GM18498 (cell line): ENCODE measurements around the gene IQCF2.
"Not testable (repeated sequence)": the region's sequence is repeated elsewhere in the genome, so short reads cannot be mapped to it uniquely, and the experiment has no call there.

Source experiments
- ATAC-seq: cut with Tn5 transposase; IDR thresholded peaks from one replicate; pipeline ENCODE4 v1.9.1; 2021; ENCODE audit warnings: mild to moderate bottlenecking, moderate library complexity; ENCODE audit not compliant: unreplicated experiment

The IQCF2 gene

DNA sequence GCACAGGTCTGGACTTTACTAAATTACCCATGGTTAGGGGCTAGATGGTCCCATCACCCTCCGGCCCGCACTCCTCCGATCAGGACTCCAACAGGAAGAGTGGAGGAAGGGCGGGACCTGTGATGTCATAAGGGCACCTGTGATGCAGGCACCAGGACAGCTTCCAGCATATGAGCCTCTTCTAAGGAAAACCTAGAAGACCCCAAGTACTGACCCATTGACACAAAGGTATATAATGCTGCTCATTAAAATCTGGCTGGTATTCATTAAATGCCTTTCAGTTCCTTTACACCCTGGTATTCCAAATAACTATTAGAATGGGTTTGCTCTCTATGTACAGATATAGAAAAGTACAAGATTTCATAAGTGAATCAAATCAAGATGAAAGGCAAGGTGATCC is 14.1 kb downstream of the IQCF2 start, which contains the start of gene IQCF5:
Gene IQCF5, minus strand, starts transcription at position 101 of the 400 bp plus-strand sequence. Its CDS starts 70 bp downstream, at position 31.
- ATAC-seq: no peak

DNA sequence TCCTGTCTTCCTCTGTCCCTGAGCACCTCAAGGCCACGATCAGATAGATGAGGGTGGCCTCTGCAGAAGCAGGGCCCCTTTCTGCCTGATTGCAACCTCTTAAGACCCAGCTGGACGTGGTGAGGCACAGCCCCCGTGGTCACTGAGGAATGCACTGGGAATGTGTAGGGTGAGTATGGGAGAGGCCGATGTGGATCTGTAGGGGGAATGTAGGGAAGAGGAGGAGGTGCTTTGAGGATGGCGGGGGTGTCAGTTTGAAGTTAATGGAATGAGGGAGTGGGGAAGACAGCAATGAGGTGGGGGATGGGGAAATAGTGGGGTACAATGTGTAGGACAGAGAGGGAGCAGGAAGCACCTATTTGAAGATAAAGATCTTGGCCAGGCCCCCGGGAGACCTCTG is 14.8 kb downstream of the IQCF2 start:
- ATAC-seq: no peak

DNA sequence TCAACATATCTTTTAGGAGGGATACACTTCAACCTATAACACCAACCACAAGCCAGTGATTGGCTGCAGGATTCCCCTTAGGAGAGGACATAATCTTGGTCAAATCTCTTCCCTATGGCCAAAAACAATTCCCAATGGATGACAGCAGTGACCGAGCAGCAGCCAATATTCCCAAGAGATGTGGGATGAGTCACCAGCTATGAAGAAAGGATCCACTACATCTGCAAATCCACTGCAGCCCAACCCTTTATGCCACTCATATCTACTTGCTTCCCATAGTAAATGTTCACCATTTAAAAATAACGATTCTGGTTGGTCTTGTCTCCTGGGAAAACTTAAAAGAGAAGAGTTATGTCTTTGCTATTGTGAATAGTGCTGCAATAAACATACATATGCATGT is 18.5 kb downstream of the IQCF2 start:
- no peak for ATAC-seq

DNA sequence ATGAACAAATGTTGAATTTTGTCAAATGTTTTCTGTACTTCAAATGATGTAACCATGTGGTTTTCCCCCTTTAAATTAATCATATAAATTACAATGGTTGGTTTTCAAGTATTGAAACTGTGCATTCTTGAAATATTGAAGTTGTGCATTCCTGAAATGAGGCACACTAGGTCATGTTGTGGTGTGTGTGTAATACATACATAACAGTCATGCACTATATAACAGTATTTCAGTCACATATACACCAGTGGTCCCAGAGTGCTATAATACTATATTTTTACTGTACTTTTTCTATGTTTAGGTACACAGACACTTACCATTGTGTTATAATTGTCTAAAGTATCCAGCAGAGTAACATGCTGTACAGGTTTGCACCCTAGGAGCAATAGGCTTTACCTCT is 25.0 kb downstream of the IQCF2 start:
- ATAC-seq: no peak

DNA sequence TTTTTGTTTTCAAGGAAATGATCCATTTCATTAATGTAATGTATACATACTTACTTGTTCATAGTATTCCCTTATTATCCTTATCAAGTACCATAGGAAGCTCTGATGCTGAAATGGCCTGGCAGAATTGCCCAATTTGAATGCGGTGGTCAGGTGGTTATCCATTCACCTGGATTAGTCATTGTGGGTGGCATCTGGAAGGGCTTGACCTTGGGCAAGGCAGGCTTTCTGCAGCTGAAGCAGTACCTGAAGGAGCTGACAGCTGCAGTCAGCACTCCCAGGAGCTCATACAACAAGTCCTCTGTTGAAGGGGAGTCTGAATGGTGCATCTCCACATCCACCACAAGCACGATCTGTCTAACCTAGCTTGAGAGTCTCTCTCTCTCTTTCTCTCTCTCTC is 26.2 kb downstream of the IQCF2 start:
- no peak for ATAC-seq

DNA sequence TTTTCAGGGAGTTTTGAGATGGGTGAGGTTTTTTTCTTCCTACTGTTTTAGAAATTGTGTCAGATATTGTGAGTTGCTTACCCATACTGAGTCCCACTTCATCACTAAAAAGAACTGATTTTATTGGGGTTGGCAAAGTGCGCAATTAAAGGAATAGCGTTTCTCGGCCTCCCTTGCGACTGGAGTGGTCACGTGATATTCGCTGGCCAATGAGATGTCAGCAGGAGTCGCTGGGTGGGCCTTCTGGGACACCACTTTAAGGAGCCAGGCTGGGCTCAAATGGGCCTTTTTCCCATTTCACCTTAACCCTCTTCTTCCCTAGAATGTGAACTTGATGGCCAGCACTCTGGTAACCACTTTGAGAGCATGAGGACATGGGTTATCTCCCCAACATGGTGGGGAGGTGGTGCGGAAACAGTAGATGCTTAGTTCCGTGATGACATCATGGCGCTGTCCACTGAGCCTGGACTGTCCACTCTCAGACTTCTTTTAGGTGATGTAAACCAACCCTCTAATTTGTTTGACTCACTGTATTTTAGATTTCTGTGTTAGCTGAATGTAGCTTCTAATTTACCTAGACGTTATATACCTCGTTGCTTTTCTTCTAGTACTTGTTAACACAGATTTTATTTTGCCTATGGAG is 27.2 kb downstream of the IQCF2 start:
- ATAC-seq: no peak

DNA sequence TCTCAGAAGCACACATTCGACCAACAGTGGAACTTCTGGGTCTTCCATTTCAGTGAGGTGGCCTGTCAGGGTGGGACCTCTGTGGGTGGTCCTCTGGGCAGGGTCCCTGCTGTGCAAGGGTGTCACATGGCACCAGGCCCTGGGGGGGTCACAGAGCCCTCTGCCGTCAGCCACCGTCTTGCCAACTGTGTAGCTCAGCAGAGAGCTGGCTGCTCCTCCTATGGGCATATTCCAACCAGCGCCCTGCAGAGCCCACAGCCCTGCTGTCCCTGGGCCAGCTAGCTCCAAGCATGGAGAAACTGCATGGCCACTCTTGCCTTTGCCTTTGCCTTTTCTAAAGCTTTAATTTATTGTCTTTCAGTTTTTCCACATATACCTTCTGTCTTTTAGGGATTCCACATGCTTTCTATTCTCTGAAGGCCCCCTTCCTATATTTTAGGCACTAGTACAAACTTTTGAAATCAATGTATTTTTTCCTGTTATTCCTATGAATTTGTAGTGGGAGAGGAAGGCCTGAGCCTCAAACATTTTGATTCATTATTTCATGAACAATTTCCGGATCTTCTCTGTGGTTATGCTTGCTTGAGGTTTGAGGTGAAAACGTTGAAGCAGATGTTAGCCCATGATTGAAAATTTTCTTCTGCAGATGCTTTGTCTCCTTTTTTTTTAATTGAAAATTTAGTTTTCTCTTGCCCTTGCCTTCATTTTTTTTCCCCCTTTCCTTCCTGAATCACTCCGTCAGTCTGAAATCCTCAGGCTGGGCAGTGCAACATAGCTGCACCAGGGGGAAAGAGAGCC is 30.0 kb downstream of the IQCF2 start:
- no peak for ATAC-seq

DNA sequence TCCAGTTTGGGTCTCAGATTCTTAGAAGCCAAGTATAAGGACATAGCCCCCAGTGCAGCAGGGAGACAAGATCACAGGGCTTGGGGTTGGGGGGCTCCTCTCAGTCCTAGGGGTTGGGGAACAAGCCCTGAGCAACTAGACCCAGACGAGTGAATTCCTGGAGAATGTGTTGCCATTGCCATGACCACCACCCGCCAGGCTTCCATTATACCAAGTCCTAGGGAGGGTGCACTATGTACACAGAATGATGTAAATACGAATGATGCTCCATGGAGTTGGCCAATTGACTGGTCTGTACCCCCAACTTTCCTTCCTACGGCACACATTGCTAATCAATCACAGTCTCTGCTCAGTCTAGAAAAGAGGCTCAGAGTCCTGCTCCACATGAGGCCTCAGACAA is 33.0 kb downstream of the IQCF2 start:
- ATAC-seq: no peak

DNA sequence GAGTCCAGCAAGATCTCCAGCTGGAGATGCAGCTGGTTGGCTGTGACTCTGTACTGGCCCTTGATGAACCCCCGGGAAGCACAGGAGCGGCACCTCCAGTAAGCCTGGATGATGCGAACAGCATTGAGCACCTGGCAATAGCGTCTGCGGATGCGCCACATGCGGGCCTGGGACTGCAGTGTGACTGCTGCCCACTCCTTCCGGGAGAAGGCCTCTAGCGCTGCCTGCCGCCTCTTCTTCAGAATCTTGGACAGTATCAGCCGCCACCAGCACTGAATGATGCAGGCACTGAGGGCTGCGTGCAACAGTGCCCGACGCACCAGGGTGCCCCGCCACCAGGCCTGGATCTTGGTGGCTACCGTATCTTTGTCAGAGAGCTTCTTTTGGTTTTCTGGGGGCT is 33.5 kb downstream of the IQCF2 start:
- ATAC-seq: no peak

DNA sequence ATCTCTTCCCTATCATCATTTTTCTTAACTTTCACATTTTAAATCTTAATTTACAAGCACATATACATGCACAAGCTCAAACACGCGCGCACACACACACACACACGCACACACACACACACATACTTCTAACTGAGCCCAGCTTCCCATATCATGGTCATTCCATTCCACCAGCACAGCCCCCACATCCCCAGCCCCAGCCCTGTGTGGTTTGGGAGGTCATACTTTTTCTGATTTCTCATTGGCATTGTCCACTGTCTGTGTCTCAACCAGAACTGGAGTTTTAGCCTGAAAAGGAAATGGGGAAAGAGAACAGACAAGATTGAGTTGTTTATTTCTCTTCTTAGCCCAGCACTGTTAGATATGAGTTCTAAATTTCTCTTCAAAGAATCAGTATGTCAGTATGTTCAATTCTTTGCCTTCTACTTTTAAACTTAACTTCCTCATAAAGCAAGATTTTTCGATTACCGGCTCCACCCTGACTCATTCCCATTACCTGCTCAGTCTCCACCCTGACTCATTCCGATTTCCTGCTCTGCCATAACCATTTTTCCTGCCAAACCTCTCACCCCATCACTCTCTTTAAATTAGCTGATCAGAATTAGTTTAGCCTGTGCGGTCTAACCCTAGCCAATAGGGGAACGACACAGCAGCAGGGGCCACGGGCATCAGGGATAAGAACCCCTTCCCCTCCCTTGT is 35.3 kb downstream of the IQCF2 start:
- no peak for ATAC-seq

DNA sequence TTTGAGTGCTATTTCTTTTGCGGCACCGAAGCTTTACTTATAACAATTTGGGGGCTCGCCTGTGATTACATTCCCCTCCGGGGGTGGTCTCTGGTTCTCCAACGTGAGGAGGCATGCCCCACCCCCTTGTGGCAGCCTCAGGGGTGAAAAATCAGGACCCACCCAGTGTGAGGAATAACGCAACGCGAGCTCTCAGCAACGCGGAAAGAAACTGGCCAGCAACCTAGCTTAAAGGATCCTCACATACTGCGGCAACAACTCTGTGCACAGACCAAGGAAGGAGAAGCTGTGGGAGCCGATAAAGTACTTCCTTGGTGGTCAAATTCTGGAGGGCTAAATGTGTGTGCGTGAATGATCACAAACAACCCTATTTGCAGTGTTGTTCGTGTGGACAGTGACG is 36.0 kb downstream of the IQCF2 start:
- no peak for ATAC-seq

DNA sequence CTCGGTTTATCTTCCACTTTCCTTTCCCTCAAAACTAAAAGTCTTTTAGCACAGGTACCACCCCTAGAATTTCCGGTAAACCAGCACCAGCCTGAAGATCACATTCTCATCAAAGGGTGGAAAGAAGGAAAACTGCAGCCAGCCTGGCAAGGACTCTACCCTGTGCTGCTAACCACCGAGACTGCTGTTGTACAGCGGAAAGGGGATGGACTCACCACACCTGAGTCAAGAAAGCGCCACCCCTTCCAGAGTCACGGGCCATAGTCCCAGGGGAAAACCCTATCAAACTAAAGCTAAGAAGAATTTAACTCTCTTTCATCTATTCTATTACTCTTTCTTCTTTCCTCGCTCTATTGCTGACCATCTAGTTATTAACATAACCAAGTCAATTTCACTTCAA is 38.6 kb downstream of the IQCF2 start:
- ATAC-seq: not testable (repeated sequence)

DNA sequence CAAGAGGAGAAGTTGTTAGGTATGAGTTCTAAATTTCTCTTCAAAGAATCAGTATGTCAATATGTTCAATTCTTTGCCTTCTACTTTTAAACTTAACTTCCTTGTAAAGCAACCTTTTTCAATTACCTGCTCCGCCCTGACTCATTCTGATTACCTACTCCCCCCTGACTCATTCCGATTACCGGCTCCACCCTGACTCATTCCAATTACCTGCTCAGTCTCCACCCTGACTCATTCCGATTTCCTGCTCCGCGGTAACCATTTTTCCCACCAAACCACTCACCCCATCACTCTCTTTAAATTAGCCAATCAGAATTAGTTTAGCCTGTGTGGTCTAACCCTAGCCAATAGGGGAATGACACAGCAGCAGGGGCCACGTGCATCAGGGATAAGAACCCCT is 40.9 kb downstream of the IQCF2 start:
- ATAC-seq: not testable (repeated sequence)

DNA sequence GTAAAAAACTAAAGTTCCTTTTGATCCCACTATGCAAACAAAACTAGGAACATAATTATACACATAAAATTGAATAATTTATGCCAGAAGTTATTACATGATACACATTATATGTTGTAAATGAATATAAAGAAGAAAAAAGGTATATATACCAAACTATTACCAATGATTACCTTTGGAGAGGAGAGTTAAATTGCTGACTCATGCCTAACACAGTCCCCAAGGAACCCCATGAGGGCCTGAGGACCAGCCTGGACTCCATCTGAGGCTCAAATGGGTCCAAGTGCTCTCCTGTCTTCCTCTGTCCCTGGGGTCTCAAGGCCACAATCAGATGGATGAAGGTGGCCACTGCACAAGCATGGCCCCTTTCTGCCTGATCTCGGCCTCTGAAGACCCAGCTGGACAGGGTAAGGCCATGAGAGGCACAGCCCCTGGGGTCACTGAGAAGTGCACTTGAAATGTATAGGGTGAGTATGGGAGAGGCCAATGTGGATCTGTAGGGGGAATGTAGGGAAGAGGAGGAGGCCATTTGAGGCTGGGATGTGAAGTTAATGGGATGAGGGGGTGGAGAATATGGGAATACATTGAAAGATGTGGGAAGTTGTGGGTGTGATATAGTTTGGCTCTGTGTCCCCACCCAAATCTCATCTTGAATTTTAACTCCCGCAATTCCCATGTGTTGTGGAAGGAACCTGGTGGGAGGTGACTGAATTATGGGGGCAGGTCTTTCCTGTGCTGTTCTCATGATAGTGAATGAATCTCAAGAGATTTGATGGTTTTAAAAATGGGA is 42.8 kb downstream of the IQCF2 start:
- no peak for ATAC-seq

DNA sequence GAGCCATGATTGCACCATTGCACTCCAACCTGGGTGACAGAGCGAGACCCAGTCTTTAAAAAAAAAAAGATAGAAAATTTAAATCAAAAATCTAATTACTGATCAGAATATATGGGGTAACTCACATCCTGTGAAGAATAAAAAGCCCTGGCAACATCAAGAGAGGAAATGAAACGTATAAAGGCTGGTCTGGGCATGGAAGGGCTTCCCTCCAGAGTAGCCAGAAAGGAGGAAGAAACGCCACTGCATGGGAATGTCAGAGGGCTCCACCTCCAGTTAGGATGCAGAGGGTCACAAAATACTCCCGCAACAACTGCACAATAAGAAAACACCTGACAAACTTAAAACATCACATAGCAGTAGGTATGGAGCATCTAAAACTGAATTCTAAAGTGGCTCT is 46.6 kb downstream of the IQCF2 start:
- no peak for ATAC-seq
